Calu3 (cell line): ENCODE measurements around the gene PARD3. TPM values are rescaled to one million over a fixed set of nuclear protein-coding genes. Genes with fewer than 3 reads are reported as not detected.

Experiments used
- BruUV-seq: library from RNA; stranded (reverse); fragments of 400-500 nt; replicated peaks from 2 replicates; lab custom pipeline; 2021; lab: Mats Ljungman, UMichigan
- CTCF ChIA-PET: fragments of 300-600 bp; sonication (Branson Sonifier 250); formaldehyde crosslinking; loops from one replicate; lab custom pipeline; 2022; ENCODE audit warnings: antibody characterized with exemption; lab: Charles Lee
- DNase-seq: peaks from one replicate; pipeline ENCODE4 v3.0.0; 2022
- H3K27ac Mint-ChIP-seq: one replicate; pipeline ENCODE4 v1.8.0; 2022; ENCODE audit warnings: mixed read lengths; ENCODE audit not compliant: unreplicated experiment
- H3K27me3 Mint-ChIP-seq: one replicate; pipeline ENCODE4 v1.8.0; 2022; ENCODE audit warnings: mixed read lengths; ENCODE audit not compliant: unreplicated experiment
- H3K36me3 Mint-ChIP-seq: one replicate; pipeline ENCODE4 v1.8.0; 2022; ENCODE audit warnings: mild to moderate bottlenecking, moderate library complexity, mixed read lengths; ENCODE audit not compliant: insufficient read depth, unreplicated experiment
- H3K4me1 Mint-ChIP-seq: one replicate; pipeline ENCODE4 v1.8.0; 2022; ENCODE audit warnings: mild to moderate bottlenecking, low read depth, mixed read lengths; ENCODE audit not compliant: unreplicated experiment
- H3K4me3 Mint-ChIP-seq: one replicate; pipeline ENCODE4 v1.8.0; 2022; ENCODE audit warnings: mild to moderate bottlenecking, low read depth, moderate library complexity, mixed read lengths; ENCODE audit not compliant: unreplicated experiment
- H3K9me3 Mint-ChIP-seq: one replicate; pipeline ENCODE4 v1.8.0; 2022; ENCODE audit warnings: low read depth, mixed read lengths; ENCODE audit not compliant: unreplicated experiment
- CTCF ChIP-seq: fragments of 200-600 bp; IDR thresholded peaks from one replicate; pipeline ENCODE4 v1.8.0; 2022; ENCODE audit warnings: antibody characterized with exemption; ENCODE audit not compliant: unreplicated experiment
- intact Hi-C: fragments of 100-400 bp; cut with micrococcal nuclease; formaldehyde crosslinking; loops from one replicate; pipeline ENCODE4 v1.10.0; 2022; ENCODE audit not compliant: unreplicated experiment
- total RNA-seq: library from RNA; stranded (reverse); gene quantifications from 2 replicates; pipeline ENCODE4 v1.2.3, GENCODE V29; 2022

Gene PARD3
- total RNA-seq, 1 experiment from 2014 or later, result 62.4 TPM

DNA sequence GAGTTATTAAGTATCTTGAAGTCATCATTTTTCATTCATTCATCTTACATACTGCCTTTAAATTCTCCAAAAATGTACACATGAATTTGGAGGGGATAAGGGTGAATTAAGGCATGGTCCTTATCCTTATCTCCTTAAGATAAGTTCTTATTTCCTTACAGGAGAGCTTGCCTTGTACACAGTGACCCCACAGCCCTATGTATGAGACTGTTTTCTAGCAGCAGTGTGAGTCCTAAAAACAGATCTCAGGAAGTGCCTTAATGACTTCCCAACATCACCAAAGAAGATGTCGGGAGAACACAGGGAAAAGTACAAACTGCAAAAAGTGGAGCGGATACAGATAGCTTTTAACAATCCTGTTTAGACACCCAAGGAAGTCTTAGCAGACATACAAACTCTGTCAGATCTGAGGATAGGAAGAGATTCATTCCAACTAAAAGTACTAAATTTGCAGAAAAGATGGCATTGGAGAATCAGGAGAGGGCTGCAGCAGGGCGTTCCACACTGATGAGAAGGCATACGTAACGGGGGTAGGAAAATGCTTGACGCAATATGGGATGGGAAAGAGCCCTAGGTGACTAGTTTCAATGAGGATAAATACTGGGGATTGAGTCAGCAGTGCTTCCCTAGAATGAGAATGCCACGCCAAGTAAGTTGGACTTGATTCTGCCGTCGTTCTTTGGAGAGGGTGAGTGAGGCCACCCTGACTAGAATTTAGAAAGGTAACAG lies 570.2 kb downstream of the PARD3 start:
- BruUV-seq, result no TSS peak
- intact Hi-C loops, result no loop called here
- Mint-ChIP-seq H3K36me3 (no peaks in the 10 kb centered on the region), H3K9me3 (no peaks in the 10 kb centered on the region), H3K27ac (no peak overlapping the region), H3K4me1 (no peaks in the 10 kb centered on the region), H3K27me3 (no peaks in the 10 kb centered on the region), H3K4me3 (no peak overlapping the region)
- TF ChIP-seq CTCF, result no peak
- CTCF ChIA-PET, result no interaction called here
- DNase-seq, result no peak

DNA sequence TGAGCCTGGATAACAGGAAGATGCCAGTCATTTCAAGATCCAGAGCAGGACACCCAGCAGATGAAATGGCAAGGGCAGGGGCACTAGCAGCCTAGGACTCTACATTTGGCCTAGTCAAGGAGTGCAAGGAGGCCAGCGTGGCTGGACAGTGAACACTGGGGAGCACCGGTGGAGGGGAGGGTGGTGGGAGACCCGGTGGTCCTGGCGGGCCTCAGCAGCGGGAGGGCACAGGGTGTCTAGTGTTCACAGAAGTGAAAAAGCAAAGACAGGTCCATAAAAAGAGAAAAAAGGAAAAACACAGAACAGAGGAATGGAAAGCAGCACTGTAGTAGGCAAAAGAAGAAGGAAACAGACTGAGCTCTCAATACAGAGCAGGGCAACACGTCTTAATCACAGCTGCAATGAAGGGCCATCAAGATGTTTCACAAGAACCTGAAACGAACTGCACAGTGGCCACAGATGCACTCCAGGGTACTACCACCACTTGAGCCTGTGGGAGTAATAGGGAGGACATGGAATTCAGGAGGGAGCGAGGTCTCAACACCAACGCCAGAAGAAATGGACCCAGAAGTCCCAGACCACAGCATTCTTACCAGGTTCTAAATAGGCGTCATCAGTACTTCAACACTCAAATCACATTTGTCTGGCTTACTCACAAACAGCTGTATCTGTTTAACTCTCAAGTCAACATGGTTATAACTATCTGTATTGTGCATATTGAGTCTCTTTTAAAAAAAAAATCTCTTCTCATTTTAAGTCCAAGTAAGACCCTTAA lies 573.7 kb downstream of the PARD3 start:
- H3K36me3 Mint-ChIP-seq, result no peaks in the 10 kb centered on the region
- H3K27ac Mint-ChIP-seq, result peak overlapping the region; percentile 28
- intact Hi-C loops, result no loop called here
- BruUV-seq, result no TSS peak
- no peaks in the 10 kb centered on the region for H3K4me1 Mint-ChIP-seq
- DNase-seq, result no peak
- H3K9me3 Mint-ChIP-seq, result no peaks in the 10 kb centered on the region
- CTCF ChIA-PET, result no interaction called here
- no peak for TF ChIP-seq CTCF
- no peaks in the 10 kb centered on the region for H3K27me3 Mint-ChIP-seq
- no peak overlapping the region for H3K4me3 Mint-ChIP-seq

DNA sequence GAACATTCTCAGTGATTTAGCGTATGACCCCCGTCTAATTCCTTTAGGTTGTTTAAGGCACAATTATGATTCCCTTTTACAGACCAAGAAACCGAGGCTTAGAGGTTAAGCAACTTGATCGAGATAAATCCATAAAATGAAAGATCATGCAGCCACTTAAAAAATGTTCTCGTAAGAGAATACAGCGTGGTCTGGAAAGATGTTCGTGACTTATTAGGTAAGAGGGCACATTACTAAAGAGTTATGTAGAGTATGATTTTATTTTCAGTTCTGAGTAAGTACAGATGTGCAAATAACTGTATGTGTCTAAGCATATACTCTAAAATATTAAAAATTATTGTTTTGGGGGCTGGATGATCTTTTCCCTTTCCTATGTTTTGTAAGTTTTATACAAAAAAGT lies 575.1 kb downstream of the PARD3 start:
- no peaks in the 10 kb centered on the region for H3K36me3 Mint-ChIP-seq
- no peak for TF ChIP-seq CTCF
- no peaks in the 10 kb centered on the region for H3K4me1 Mint-ChIP-seq
- intact Hi-C loops, result no loop called here
- CTCF ChIA-PET, result no interaction called here
- DNase-seq, result no peak
- H3K9me3 Mint-ChIP-seq, result no peaks in the 10 kb centered on the region
- BruUV-seq, result no TSS peak
- no peak overlapping the region for H3K4me3 Mint-ChIP-seq
- no peaks in the 10 kb centered on the region for H3K27me3 Mint-ChIP-seq
- no peak overlapping the region for H3K27ac Mint-ChIP-seq

GRCh38 chr10:34237898-34238455 lies 577.1 kb downstream of the PARD3 start:
- Mint-ChIP-seq H3K4me1 (no peaks in the 10 kb centered on the region), H3K4me3 (no peak overlapping the region), H3K27me3 (no peaks in the 10 kb centered on the region), H3K27ac (no peak overlapping the region), H3K36me3 (no peaks in the 10 kb centered on the region), H3K9me3 (no peaks in the 10 kb centered on the region)
- no peak for TF ChIP-seq CTCF
- CTCF ChIA-PET, result no interaction called here
- no peak for DNase-seq
- intact Hi-C loops, result no loop called here
- no TSS peak for BruUV-seq
